ENCODE measurements around the gene ADPRM.

ADPRM gene

DNA sequence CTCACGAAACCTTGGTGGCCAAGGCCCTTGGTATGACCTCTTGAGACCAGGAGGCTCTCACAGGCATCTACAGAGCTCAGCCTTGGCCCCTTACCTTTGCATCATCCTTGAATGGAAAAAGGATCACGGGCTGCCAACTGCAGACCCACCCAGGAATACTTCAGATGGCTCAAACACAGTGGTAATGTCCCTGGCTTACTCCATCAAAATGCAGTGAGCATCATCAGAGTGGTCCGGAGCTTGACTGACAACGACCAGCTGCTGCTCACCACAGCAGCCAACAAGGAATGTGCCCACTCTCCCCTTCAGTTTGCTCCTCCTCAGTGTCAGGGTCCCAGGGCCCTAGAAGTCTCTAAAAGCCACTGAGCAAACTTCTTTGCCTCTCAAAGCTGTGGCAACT, 22.7 kb upstream of the ADPRM start (continued):
- no peak for TF ChIP-seq ZNF324 (tag by site-specific recombination; IDR thresholded peaks at IDR 0.05)
- TF ChIP-seq REPIN1 (tag by site-specific recombination; IDR thresholded peaks at IDR 0.05; ENCODE audit: low read depth) = no peak

DNA sequence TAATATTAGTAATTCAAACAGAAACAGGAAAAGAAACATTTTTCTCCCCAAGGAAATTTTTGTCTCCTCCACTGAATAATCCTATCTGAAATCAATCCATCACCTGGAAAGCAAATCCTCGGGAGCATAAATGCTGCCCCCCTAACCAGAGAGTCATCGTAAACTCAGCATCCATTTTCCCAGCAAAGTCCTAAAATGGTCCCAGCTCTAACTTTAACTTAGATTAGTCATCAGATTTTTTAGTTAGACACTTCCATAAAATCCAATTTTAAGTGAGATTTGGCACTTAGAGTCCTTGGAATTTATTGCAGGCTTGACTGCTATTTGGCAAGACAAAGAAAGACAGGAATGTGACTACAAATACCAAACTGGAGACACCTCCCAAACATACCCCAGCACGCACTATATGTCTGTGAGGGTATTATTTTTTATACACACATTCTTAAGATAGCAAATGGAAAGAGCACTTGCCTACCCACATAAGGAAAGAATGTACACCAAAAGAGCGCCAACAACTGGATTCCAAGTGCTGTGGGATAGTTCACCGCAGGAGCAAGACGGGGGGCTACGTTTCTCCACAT, 15.4 kb upstream of the ADPRM start:
- Histone ChIP-seq H3K9me3 (ENCODE audit: control insufficient read depth, insufficient read depth, low read depth, low read length) (no peaks in the 10 kb centered on the region), H3K36me3 (ENCODE audit: control insufficient read depth in 2 of 2, insufficient read depth in 1 of 2, low read length in 2 of 2) (peaks cover 76 to 93% of the 10 kb centered on the region in 2 experiments), H3K27ac (ENCODE audit: extremely low read depth, low read depth, low read length) (no peak overlapping the region), H3K4me3 (ENCODE audit: low read depth, low read length) (no peak overlapping the region), H3K4me1 (ENCODE audit: control insufficient read depth, insufficient read depth, low read length) (no peaks in the 10 kb centered on the region)
- ChIA-PET POLR2A (no interaction called here), CTCF (interaction anchor here (0.7 to 4.9 kb wide), 5 partner anchors 9 to 701 kb away, joined by 4 to 50 read pairs (median 5); no protein-coding TSS in a partner anchor)
- TF ChIP-seq ZNF239 (tag by site-specific recombination; IDR thresholded peaks at IDR 0.05) (no peak), ZNF830 (tag by site-specific recombination; IDR thresholded peaks at IDR 0.05; ENCODE audit: low read depth) (no peak), ZNF266 (tag by site-specific recombination; IDR thresholded peaks at IDR 0.05; ENCODE audit: low read depth) (no peak), ZNF24 (tag by site-specific recombination; IDR thresholded peaks at IDR 0.05) (no peak), ZEB2 (tag by site-specific recombination; IDR thresholded peaks at IDR 0.05) (no peak)

DNA sequence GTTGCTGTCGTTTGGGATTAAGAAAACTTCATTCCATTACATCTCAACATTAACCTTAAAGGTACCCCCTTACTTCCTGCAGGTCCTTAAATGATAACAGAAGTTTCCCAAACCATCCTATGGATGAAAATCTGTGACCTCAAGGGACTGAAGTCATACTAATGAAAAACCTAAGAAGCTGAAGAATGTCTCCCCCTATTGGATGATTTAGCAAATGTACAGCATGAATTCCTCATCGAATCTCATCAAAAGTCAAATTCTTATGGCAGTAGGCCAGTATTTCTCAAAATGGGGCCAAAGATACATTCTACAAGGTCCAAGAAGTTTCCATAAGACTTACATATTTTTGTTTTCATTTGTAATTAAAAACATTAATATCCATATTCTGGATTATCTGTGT, 13.5 kb upstream of the ADPRM start:
- Histone ChIP-seq H3K36me3 (ENCODE audit: control insufficient read depth in 2 of 2, insufficient read depth in 1 of 2, low read length in 2 of 2) (peaks cover 76 to 92% of the 10 kb centered on the region in 2 experiments), H3K4me3 (ENCODE audit: low read depth, low read length) (no peak overlapping the region), H3K4me1 (ENCODE audit: control insufficient read depth, insufficient read depth, low read length) (no peaks in the 10 kb centered on the region), H3K9me3 (ENCODE audit: control insufficient read depth, insufficient read depth, low read depth, low read length) (no peaks in the 10 kb centered on the region), H3K27ac (ENCODE audit: extremely low read depth, low read depth, low read length) (no peak overlapping the region)
- ChIA-PET POLR2A (no interaction called here), CTCF (interaction anchor here (0.6 to 4.9 kb wide), 15 partner anchors 9 to 1492 kb away, joined by 3 to 50 read pairs (median 4); partner anchors contain the start of gene MYH3)
- TF ChIP-seq KLF1 (tag by site-specific recombination; IDR thresholded peaks at IDR 0.05) (no peak), ELK4 (IDR thresholded peaks at IDR 0.05; ENCODE audit: borderline replicate concordance, low read depth, low read length) (no peak), ZNF561 (tag by site-specific recombination; IDR thresholded peaks at IDR 0.05; ENCODE audit: borderline replicate concordance) (no peak), ZNF394 (tag by site-specific recombination; IDR thresholded peaks at IDR 0.05; ENCODE audit: borderline replicate concordance) (no peak), ZNF366 (tag by site-specific recombination; conservative IDR thresholded peaks at IDR 0.05) (no peak), ZNF585B (tag by site-specific recombination; IDR thresholded peaks at IDR 0.05) (no peak), ZNF426 (tag by site-specific recombination; IDR thresholded peaks at IDR 0.05) (no peak), ZNF2 (tag by site-specific recombination; IDR thresholded peaks at IDR 0.05) (no peak), BCL6B (tag by site-specific recombination; IDR thresholded peaks at IDR 0.05) (no peak), ZBTB49 (tag by site-specific recombination; IDR thresholded peaks at IDR 0.05; ENCODE audit: low read depth) (no peak), ZNF610 (tag by site-specific recombination; IDR thresholded peaks at IDR 0.05; ENCODE audit: borderline replicate concordance) (no peak), ZBTB1 (tag by site-specific recombination; IDR thresholded peaks at IDR 0.05) (no peak), ZNF473 (tag by site-specific recombination; IDR thresholded peaks at IDR 0.05) (no peak), ZNF223 (tag by site-specific recombination; IDR thresholded peaks at IDR 0.05) (no peak), GFI1B (tag by site-specific recombination; IDR thresholded peaks at IDR 0.05) (no peak), ZNF140 (tag by site-specific recombination; IDR thresholded peaks at IDR 0.05) (no peak)

All from HEK293 (cell line).